ENCODE data around the gene ASTE1. TPM values are rescaled to one million over a fixed set of nuclear protein-coding genes. Genes with fewer than 3 reads are reported as not detected.

ASTE1 gene
- total RNA-seq, 1 experiment from 2014 or later, result 9.7 TPM

DNA sequence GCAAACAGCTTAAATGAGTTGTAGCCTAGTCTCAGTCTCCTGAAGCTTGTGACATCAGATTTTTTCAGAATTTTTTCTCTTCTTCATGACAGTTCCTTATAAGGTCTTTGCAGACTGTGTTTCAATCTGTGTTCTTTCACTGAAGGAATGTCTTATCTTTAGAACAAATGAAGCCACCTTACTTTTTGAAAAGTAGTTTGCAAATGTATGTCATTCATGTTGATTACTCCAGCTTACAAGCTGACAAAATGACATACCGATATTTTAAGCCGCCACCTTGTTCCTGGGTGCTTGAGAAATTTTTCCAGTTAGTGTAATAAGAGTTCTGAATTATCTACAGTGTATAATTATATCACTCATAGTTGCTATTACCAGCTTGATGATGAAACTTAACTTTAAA, 57.0 kb downstream of the ASTE1 start:
- H2BK15ac ChIP-seq (ENCODE audit: low read depth, low read length), result no peak overlapping the region
- WGBS (ENCODE audit: extremely low coverage, insufficient read length, low lambda C conversion rate), result no CpG with 5 or more reads among the region's 2 CpGs
- no peak overlapping the region for H2BK120ac ChIP-seq (ENCODE audit: low read depth, low read length, poor library complexity, severe bottlenecking)
- H4K91ac ChIP-seq (ENCODE audit: insufficient read length, low read depth, low read length), result no peak overlapping the region
- H4K20me1 ChIP-seq (ENCODE audit: control insufficient read depth, insufficient read depth, insufficient read length), result no peaks in the 10 kb centered on the region
- H4K5ac ChIP-seq (ENCODE audit: insufficient read length, low read depth, low read length), result no peak overlapping the region
- H2BK12ac ChIP-seq (ENCODE audit: insufficient read length, low read depth, low read length), result no peak overlapping the region
- H3K18ac ChIP-seq (ENCODE audit: insufficient read length, low read depth, low read length), result no peak overlapping the region
- H2BK20ac ChIP-seq (ENCODE audit: low read depth, low read length, poor library complexity, severe bottlenecking), result no peak overlapping the region
- no peak overlapping the region for H3T11ph ChIP-seq (ENCODE audit: low read length)
- no peak overlapping the region for H4K8ac ChIP-seq (replicated peaks; ENCODE audit: insufficient read length, low read depth, low read length)
- peaks cover 11 to 23% of the 10 kb centered on the region in 2 experiments for H3K4me1 Mint-ChIP-seq
- H3K23ac ChIP-seq (ENCODE audit: insufficient read length, low read depth, low read length), result no peak overlapping the region
- no peak overlapping the region for H2AK5ac ChIP-seq (ENCODE audit: insufficient read length, low read length)
- H3K9me3 ChIP-seq (ENCODE audit: control insufficient read depth, low read depth, low read length), result no peaks in the 10 kb centered on the region
- H3K27ac Mint-ChIP-seq, result no peak overlapping the region
- no peaks in the 10 kb centered on the region; a peak in 1 of 5 replicates for H3K9me3 Mint-ChIP-seq
- H2BK5ac ChIP-seq (ENCODE audit: insufficient read length, low read length), result no peak overlapping the region
- no peaks in the 10 kb centered on the region for H3K79me1 ChIP-seq (ENCODE audit: insufficient read depth, low read depth, low read length, poor library complexity, severe bottlenecking)
- no peaks in the 10 kb centered on the region for H3K79me2 ChIP-seq (ENCODE audit: insufficient read depth, low read length)
- no peak overlapping the region for H3K56ac ChIP-seq (ENCODE audit: insufficient read length, low read depth, low read length)
- no peak overlapping the region for H3K14ac ChIP-seq (ENCODE audit: insufficient read depth, low read length)
- no peak overlapping the region for H3K4me3 Mint-ChIP-seq
- H3K4me2 ChIP-seq (ENCODE audit: insufficient read depth, insufficient read length, low read length), result no peak overlapping the region
- peaks cover 27 to 50% (median 50%) of the 10 kb centered on the region in 3 experiments for H3K36me3 Mint-ChIP-seq (ENCODE audit: insufficient read depth in 1 of 3, low read depth in 3 of 3)
- H3K27me3 ChIP-seq (ENCODE audit: insufficient read depth, low read length), result no peaks in the 10 kb centered on the region
- H3K9ac ChIP-seq (ENCODE audit: extremely low read depth, insufficient read length, low read length), result no peak overlapping the region
- H3K27me3 Mint-ChIP-seq (ENCODE audit: low read depth), result no peaks in the 10 kb centered on the region
- peaks cover 4% of the 10 kb centered on the region; the same call in 1 of the 2 replicates for H3K4me1 ChIP-seq (ENCODE audit: insufficient read depth, low read length)
- no peaks in the 10 kb centered on the region for H3K23me2 ChIP-seq (ENCODE audit: insufficient read length, low read depth, low read length, poor library complexity, severe bottlenecking)
- TF ChIP-seq, protein P1, sequence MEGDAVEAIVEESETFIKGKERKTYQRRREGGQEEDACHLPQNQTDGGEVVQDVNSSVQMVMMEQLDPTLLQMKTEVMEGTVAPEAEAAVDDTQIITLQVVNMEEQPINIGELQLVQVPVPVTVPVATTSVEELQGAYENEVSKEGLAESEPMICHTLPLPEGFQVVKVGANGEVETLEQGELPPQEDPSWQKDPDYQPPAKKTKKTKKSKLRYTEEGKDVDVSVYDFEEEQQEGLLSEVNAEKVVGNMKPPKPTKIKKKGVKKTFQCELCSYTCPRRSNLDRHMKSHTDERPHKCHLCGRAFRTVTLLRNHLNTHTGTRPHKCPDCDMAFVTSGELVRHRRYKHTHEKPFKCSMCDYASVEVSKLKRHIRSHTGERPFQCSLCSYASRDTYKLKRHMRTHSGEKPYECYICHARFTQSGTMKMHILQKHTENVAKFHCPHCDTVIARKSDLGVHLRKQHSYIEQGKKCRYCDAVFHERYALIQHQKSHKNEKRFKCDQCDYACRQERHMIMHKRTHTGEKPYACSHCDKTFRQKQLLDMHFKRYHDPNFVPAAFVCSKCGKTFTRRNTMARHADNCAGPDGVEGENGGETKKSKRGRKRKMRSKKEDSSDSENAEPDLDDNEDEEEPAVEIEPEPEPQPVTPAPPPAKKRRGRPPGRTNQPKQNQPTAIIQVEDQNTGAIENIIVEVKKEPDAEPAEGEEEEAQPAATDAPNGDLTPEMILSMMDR (conservative IDR thresholded peaks at IDR 0.05), result no peak
- no peak overlapping the region for H3K4ac ChIP-seq (ENCODE audit: low read depth, low read length)
- H2AFZ ChIP-seq (ENCODE audit: low read length), result no peak overlapping the region
- no peak overlapping the region for H3K27ac ChIP-seq (ENCODE audit: insufficient read length, low read depth, low read length)
- no peak for DNase-seq
